Head of caudate nucleus (tissue), 42 donors: ENCODE measurements around the gene CD47.

ENCODE experiments used
- DNase-seq, 42 donors: peaks; one replicate each; pipeline versions ENCODE4 v3.0.0 to v3.0.0-alpha.2; 2020 to 2021; ENCODE audit warnings: mixed read lengths in 7 of 42
- intact Hi-C: fragments of 100-400 bp; cut with DNase I; formaldehyde crosslinking; loops from one replicate; pipeline ENCODE4 v1.15.0; 2022

The CD47 gene

DNA sequence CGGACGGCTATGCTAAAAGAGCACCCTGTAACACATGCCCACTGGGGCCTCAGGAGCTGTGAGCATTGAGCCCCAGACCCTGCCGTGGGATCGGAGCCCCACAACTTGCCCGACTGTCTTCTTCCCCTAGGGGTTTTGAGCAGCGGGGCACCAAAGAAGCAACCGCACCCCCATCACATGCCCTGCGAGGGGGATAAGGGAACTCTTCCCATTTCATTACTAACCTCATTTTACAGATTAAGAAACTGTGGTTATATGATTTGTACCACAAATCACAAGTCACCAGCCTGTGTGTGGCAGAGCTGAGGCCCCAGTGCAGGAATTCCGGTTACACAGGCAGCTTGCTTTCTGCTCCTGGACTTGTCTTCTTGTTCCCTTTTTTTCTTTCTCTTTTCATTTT, 86.2 kb downstream of the CD47 start:
- intact Hi-C loops: no loop called here

DNA sequence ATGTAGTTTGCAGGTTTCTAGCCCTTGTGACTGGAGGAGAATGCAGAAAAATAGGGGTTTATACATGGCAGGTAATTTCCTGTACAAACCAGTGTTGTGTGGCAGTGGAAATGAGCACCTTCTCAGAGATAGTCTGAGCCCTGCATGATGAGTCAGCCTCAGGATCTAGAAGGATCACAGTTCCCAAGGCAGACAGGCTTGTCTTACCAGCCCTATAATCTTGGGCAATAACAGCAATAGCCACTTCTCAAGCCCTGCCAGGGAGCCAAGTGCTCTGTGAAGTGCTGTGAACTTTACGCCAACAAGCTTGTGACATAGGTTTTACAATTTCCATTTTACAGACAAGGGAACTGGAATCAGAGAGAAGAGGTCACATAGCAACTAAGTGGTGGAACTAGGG, 89.4 kb downstream of the CD47 start:
- no peak for DNase-seq
- intact Hi-C loops: no loop called here

More for the DNA sequence above, 86.2 kb downstream of the CD47 start:
- no peak for DNase-seq

DNA sequence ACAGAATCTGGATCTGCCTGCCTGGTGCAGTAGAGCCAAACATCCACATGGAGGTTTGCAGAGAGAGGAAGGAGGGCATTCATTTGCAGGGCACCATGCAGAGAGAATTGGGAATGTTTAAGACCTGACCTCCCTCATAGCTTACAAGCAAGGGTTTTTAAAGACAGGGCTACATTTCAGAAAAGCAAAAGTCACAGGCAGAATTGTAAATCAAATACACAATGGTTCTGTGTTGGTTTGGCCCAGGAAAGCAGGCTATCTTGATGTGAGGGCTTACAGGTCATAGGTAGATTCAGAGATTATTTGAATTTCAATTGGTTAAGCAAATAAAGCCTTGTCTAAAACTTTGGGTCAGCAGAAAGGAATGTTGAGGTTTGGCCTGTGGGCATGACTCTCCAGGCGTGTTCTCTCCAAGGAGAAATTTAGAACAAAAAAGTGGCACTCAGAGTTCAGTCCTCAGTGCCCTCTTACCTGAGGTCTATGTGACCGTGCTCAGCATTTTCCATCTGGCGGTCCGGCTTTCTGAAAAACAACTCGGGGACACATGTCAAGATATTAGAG, 91.5 kb downstream of the CD47 start:
- intact Hi-C loops: no loop called here
- DNase-seq: no peak

DNA sequence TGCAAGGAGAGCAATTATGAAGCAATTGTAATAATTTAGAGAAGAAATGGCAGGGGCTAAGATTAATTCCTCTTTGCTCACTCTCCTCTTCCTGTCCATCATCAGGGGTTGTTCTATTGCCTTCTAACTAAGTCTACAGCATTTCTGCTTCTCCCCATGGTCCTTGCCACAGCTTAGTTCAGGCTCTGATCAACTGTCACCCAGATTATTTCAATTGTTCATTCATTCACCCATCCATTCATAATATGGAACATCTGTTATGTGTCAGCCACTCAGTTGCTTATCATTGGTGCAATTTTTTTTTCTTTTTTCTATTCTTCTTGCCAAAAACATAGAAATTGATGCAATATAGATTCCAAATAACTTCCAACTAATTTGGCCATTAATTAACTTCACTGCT, 93.2 kb downstream of the CD47 start:
- DNase-seq: no peak

DNA sequence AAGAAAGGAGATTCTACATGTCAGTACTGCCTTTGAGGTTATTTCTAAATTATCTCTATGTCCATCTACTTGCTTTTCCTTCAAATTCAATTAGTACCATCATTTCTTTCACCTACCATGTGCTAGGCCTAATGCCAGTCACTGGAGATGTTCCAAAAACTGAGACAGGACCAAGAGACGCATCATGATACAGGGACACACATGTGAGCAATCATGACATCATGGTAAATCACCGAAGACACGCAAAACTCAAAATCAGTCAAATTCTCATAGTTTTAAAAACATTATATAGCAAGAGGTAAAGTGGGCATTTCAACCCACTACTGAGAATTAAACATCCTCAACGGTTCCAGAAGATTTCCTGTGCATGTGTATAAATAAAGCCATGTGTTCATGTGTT, 95.0 kb downstream of the CD47 start:
- no peak for DNase-seq
- intact Hi-C loops: no loop called here

More for the DNA sequence above, 93.2 kb downstream of the CD47 start:
- intact Hi-C loops: no loop called here

DNA sequence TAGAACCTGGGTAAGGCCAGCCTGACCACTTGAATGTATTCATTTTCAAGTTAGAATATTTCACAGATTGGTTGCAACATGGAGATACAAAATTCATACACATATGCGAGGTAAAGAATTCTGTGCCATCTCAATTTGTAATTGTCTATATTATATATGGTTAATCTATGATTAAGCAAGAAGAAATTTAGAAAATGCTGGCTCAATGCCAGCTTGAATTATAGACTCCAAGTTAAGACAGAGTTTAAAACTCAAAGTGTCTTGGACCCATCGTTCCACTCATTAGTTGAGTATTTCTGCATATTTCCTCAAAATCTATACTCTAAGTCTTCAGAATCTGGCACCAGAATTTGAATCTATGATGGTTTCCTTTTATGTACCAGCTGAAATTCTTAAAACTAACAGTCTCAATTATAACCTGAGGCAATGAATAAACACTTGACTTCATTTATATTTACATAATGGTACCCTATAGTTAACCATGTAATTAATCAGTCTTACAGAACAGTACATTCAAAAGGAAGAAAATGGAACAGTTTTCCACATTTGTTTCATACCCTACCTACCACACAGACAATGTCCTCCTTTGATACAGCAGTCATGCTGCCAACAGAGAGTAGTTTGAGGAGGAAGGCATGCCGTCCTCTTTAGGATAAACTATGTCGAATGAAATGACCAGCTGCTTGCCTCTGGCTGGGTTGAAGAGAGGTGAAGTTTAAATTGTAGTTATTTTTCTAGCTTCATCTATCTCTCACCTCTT, 95.7 kb downstream of the CD47 start:
- intact Hi-C loops: no loop called here
- no peak for DNase-seq

DNA sequence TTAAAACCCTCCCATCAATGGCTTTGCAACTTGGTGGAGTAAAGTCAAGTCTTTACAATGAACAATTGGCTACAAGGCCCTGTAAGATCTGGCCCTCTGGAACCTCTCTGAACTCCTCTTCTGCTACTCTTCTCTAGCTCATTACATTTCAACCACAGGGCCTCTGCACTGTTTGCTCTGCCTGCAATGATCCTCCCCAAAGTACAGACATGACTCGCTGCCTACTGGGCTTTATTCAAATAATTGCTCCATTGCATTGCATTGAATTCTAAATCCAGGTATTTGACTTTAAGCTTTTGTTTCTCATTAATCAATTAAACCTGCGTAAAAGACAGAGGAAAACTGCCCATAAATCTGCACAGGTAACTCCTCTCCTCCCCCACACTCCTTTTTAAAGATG, 96.7 kb downstream of the CD47 start:
- intact Hi-C loops: no loop called here

DNA sequence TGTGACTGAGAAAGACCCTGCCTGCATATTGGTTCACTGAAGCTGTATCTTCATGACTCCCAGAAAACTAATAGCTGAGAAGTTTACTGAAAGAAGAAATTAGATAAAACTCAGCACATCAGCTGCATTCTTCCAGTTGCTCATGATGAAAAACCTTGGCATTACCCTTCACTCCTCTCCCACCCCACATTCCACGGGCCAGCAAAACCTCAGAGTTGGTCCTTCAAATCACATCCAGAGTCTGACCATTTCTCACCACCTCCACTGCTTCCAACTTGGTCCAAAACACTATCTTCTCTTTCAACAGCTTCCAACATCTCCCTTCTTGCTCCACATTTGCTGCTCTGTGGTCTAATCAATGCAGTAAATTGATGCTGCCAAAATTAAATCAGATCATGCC, 97.1 kb downstream of the CD47 start:
- no peak for DNase-seq
- intact Hi-C loops: no loop called here

More for the DNA sequence above, 96.7 kb downstream of the CD47 start:
- DNase-seq: no peak
